ENCODE measurements around the gene CALY.

- TF ChIP-seq GATA2 (IDR thresholded peaks at IDR 0.05; ENCODE audit: low read depth, low read length) (no peak), GATA3 (IDR thresholded peaks at IDR 0.05; ENCODE audit: low read depth, low read length) (no peak)
Measured at GRCh38 chr10:133377818-133378250, 41.1 kb upstream of the CALY start.

Measured in SH-SY5Y (cell line).